ENCODE data around the gene CISD2.
A peak's percentile ranks its signal among the peaks of the same experiment; 100 is the strongest.
"Not testable (repeated sequence)": the region's sequence is repeated elsewhere in the genome, so short reads cannot be mapped to it uniquely, and the experiment has no call there.

Gene CISD2

GRCh38 chr4:102849579-102850104 lies 19.1 kb upstream of the CISD2 start:
- DNase-seq (ENCODE audit: low read depth): no peak

DNA sequence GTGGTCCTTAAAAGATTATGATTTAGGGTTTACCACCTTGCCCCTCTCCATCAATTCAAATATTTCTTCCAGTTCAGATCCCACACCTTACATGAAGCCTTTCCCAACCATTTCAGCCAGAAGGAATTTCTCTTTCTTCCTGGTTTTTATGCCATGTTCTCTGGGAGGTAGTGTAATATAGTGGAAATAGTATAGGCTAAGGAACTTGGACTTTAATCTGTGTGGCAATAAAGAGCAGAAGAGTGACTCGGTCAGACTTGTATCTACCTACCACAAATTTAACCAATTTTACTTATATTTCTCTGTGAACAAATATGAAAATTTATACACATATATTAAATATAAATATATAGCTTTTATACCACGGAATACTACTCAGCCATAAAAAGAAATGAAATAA lies 18.4 kb upstream of the CISD2 start:
- no peak for DNase-seq (ENCODE audit: low read depth)

GRCh38 chr4:102858828-102859464 lies 9.8 kb upstream of the CISD2 start:
- no peak for DNase-seq (ENCODE audit: low read depth)

DNA sequence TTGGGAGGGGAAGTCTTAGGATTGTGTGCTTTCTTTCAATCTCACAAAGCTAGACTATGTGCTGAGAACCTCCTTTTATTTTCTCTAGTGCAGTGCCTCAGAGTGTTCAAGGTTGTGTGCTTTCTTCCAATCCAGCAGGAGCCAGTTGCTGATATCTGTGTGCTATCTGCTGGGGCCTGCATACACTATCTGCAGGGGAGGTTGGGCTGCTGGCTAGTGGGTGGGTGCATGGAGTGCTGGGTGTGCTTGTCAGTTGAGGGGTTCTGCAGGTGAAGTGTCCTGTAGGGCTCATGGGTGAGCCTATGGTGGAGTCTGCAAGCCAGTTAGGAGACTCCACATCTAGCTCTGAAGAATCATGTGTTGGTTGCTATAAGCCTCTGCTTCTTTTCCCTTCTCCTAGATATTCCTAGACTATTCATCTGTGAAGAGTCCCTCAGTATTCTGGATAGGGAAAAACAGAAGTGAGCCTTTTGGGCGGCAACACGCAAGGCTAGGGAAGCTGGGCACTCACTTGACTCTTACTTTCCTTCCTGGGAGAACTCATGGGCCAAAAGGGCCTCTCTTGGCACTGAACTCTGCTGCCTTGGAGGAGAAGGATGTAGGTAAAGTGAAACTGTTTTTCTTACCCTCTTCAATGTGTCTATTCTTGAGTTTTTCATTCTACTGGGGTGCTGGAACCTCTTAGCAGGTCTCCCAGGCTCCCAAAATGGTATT lies 8.0 kb upstream of the CISD2 start:
- DNase-seq (ENCODE audit: low read depth): no peak

- no peak for DNase-seq (ENCODE audit: low read depth)
Measured at GRCh38 chr4:102862016-102862415, 6.8 kb upstream of the CISD2 start.

GRCh38 chr4:102862747-102863146 lies 6.0 kb upstream of the CISD2 start:
- DNase-seq (ENCODE audit: low read depth): no peak

GRCh38 chr4:102865327-102865726 lies 3.5 kb upstream of the CISD2 start:
- not testable (repeated sequence) for DNase-seq (ENCODE audit: low read depth)

GRCh38 chr4:102867278-102868152 lies 1.3 kb upstream of the CISD2 start:
- no peak for DNase-seq (ENCODE audit: low read depth)

- DNase-seq (ENCODE audit: low read depth): no peak
Measured at GRCh38 chr4:102868153-102868780, 525 bp upstream of the CISD2 start.

DNA sequence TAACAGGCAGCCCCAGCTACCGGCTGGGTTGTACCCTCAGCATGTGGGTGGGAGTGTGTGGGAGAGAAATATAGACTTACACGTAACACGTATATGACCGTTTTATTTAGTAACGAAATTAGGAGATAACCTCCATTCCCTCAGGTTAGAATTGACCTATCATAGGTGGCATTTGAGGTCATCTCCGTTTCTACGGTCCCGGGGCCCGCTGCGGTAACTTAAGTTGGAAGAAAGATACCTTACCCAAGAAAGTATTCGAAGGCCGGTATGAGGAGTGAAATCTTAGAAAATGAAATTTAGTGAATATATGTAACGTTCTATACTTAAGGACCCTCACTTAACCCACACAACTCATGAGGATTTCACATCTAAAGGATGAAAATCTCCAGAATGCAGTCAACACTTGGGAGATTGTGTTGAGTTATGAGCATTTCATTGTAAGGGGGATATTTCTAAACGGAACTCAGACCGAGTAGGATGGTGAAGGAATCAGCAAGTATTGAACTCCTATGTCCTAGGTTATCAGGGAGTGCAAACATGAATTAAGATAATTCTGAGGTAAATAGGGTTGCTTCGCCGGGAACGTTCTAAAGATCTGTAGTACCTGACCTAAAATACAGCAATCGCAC lies 891 bp downstream of the CISD2 start:
- DNase-seq (ENCODE audit: low read depth): peak; percentile 74

DNA sequence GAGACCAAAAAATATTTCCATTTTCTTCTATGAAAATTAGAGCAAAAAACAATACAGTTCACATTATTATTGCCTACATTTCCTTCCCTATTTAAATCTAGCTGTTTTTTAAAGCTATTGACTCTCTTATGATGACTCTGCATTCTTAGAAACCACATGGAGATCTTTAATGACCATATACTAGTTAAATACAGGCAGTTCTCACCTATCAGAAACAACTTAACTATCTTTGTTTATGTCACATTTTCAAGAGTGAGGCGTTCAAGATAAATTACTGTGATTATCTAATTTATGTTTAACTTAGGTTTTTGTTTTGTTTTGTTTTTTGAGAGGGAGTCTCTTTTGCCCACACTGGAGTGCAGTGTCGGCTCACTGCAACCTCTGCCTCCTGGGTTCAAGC lies 3.0 kb downstream of the CISD2 start:
- no peak for DNase-seq (ENCODE audit: low read depth)

- not testable (repeated sequence) for DNase-seq (ENCODE audit: low read depth)
Measured at GRCh38 chr4:102877477-102878106, 8.8 kb downstream of the CISD2 start.

GRCh38 chr4:102878349-102878748 lies 9.6 kb downstream of the CISD2 start:
- not testable (repeated sequence) for DNase-seq (ENCODE audit: low read depth)

DNA sequence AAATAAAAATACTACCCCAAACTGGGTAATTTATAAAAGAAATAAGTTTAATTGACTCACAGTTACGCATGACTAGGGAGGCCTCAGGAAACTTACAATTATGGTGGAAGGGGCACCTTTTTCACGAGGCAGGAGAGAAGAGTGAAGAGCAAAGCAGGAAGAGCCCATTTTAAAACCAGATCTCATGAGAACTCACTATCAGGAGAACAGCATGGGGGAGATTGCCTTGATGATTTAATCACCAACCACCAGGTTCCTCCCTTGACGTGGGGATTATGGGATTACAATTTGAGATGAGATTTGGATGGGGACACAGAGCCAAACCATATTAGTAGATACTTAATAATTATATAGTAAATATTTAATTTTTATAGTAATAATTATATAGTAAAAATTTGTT lies 10.1 kb downstream of the CISD2 start:
- no peak for DNase-seq (ENCODE audit: low read depth)

GRCh38 chr4:102881343-102881742 lies 12.6 kb downstream of the CISD2 start:
- DNase-seq (ENCODE audit: low read depth): no peak

DNA sequence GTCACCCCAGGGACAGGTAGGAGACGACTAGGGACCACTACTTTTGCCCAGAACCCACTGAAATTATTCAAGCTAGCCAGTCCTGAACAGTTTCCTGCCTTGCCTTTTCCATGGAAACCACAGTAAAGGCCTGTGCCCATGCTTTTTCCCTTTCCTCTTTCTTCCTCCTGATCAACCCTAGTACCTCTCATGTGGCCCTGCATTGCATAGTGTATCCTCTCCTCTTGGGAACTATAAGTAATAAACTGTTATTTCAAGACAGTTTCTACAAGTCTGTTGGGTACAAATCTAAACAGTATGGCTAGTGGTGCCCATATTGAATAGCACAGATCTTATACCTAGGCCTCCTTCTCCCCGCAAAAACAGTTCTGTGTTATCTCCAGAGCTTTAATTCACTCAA lies 14.5 kb downstream of the CISD2 start:
- no peak for DNase-seq (ENCODE audit: low read depth)

DNA sequence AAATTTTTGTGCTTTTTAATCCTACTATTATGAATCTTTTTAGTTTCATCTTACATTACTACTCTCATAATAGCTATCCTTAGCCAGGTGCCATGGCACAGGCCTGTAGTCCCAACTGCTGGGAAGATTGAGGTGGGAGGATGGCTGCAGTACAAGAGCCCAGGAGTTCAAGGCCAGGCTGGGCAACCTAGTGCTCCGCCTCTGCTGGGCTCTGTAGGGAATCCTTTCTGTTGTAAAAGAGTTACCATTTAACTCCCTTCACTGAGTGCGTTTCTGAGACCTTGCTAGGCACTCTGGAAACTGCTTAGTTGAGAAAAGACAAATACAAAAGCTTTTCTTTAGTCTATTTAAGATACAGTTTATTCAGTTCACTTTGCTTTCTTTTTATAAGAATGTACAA lies 19.8 kb downstream of the CISD2 start:
- not testable (repeated sequence) for DNase-seq (ENCODE audit: low read depth)

- not testable (repeated sequence) for DNase-seq (ENCODE audit: low read depth)
Measured at GRCh38 chr4:102889866-102890265, 21.1 kb downstream of the CISD2 start.

GRCh38 chr4:102896547-102896946 lies 27.8 kb downstream of the CISD2 start:
- not testable (repeated sequence) for DNase-seq (ENCODE audit: low read depth)

DNA sequence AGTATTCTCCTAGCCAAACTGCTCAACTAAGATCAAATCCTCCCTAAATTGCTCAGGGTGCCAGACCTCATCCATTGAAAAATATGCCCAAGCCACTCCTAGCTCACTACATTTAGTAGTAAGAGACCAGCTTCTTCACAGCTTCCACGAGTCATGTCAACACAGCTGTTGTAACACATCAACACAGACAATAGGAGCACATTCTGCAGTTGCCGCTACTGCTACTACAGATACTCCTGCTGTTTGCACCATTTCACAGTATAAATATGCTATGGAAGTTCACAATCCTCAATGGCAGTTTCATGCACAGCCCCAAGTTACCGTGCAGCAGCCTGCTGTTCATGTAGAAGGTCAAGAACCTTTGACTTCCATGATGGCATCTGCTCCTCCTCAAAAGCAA lies 28.8 kb downstream of the CISD2 start:
- not testable (repeated sequence) for DNase-seq (ENCODE audit: low read depth)

- no peak for DNase-seq (ENCODE audit: low read depth)
Measured at GRCh38 chr4:102901804-102902203, 33.0 kb downstream of the CISD2 start.
